Dendritic cell treated with granulocyte-macrophage colony-stimulating factor and Interleukin-4, amounts not matched to agents 40 ng/mL and 50 ng/mL, for 4 days (primary cell): ENCODE results near the gene ZC3H7A.
A peak's percentile ranks its signal among the peaks of the same experiment; 100 is the strongest.

Experiments
- H3K27ac Mint-ChIP-seq: one replicate; pipeline ENCODE4 v1.8.0; 2022; ENCODE audit warnings: mild to moderate bottlenecking, mixed read lengths
- H3K27me3 Mint-ChIP-seq: one replicate; pipeline ENCODE4 v1.8.0; 2022; ENCODE audit warnings: mild to moderate bottlenecking, mixed read lengths
- H3K36me3 Mint-ChIP-seq: one replicate; pipeline ENCODE4 v1.8.0; 2022; ENCODE audit warnings: low read depth, mixed read lengths
- H3K4me1 Mint-ChIP-seq: one replicate; pipeline ENCODE4 v1.8.0; 2022; ENCODE audit warnings: low read depth, mixed read lengths
- H3K4me3 Mint-ChIP-seq: one replicate; pipeline ENCODE4 v1.8.0; 2022; ENCODE audit warnings: mild to moderate bottlenecking, moderate library complexity, mixed read lengths
- H3K9me3 Mint-ChIP-seq: one replicate; pipeline ENCODE4 v1.8.0; 2022; ENCODE audit warnings: mixed read lengths
- intact Hi-C: fragments of 100-400 bp; cut with micrococcal nuclease; formaldehyde crosslinking; loops from one replicate; pipeline ENCODE4 v1.15.0; 2022

Gene ZC3H7A

DNA sequence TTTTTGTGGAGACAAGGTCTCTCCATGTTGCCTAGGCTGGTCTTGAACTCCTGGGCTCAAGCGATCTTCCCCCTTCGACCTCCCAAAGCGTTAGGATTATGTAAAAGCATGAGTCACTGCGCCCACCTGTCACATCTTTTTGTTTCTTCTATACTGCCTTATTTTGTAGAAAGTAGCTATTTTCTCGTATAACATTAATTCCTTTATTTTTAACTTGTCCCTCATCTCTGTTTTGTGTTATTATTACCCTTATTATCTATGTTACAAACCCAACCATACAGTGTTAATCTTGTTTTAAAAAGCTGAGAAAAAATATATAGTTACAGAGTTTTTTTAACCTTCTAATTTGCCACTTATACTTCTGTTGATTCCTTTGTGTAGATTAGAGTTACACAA, 53.0 kb downstream of the ZC3H7A start:
- intact Hi-C loops = loop anchor here (5.0 kb wide), 2 partner anchors 38 to 53 kb away; partner anchors contain the start of gene ZC3H7A
- Mint-ChIP-seq H3K9me3 (no peaks in the 10 kb centered on the region), H3K27me3 (no peaks in the 10 kb centered on the region), H3K4me1 (peaks cover 50% of the 10 kb centered on the region), H3K27ac (peak overlapping the region; percentile 96), H3K4me3 (peak overlapping the region; percentile 92), H3K36me3 (peaks cover 44% of the 10 kb centered on the region)

DNA sequence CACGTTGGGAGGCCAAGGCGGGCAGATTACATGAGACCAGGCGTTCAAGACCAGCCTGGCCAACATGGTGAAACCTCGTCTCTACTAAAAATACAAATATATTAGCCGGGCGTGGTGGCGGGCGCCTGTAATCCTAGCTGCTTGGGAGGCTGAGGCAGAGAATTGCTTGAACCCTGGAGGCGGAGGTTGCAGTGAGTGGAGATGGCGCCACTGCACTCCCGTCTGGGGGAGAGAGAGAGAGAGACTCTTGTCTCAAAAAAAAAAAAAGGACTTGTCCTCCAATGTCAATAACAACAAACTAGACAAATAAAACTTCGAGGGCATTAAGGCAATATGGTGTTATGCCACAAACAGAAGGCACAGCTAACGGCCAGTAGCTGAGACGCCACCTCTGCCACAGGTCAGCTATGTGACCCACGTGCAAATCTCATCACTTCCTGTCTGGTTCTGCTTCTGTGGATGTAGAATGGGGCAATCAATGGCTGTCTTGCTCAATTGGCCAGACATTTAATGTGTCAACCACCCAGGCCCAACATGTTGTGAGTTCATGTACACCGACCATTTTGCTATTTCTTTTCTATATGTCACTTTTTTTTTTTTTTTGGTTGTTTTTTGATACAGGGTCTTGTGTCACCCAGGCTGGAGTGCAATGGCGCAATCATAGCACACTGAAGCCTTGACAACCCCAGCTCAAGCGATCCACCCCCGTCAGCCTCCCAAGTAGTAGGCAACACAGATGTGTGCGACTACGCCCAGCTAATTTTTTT, 53.6 kb downstream of the ZC3H7A start:
- peak overlapping the region; percentile 96 for H3K27ac Mint-ChIP-seq
- H3K4me1 Mint-ChIP-seq = peaks cover 54% of the 10 kb centered on the region

GRCh38 chr16:11742536-11743307, 54.3 kb downstream of the ZC3H7A start, which contains the start of gene TXNDC11:
Gene TXNDC11 (minus strand): TSS chr16:11742857. CDS start chr16:11742730, 127 bp downstream.
- Mint-ChIP-seq H3K27ac (peak within 1 kb of the TSS; percentile 96), H3K4me3 (peak within 1 kb of the TSS; percentile 92), H3K36me3 (peaks cover 42% of the 10 kb centered on the region), H3K9me3 (no peaks in the 10 kb centered on the region), H3K4me1 (peaks cover 54% of the 10 kb centered on the region), H3K27me3 (no peaks in the 10 kb centered on the region)
- intact Hi-C loops = loop anchor here (5.0 kb wide), 2 partner anchors 40 to 55 kb away; partner anchors contain the start of gene ZC3H7A

More for the DNA sequence above, 53.6 kb downstream of the ZC3H7A start:
- peaks cover 43% of the 10 kb centered on the region for H3K36me3 Mint-ChIP-seq
- no peaks in the 10 kb centered on the region for H3K9me3 Mint-ChIP-seq
- intact Hi-C loops = loop anchor here (5.0 kb wide), 2 partner anchors 39 to 54 kb away; partner anchors contain the start of gene ZC3H7A
- peak overlapping the region; percentile 92 for H3K4me3 Mint-ChIP-seq
- no peaks in the 10 kb centered on the region for H3K27me3 Mint-ChIP-seq

GRCh38 chr16:11742093-11742535, 54.9 kb downstream of the ZC3H7A start:
- Mint-ChIP-seq H3K27ac (peak overlapping the region; percentile 96), H3K36me3 (peaks cover 42% of the 10 kb centered on the region), H3K4me3 (peak overlapping the region; percentile 92), H3K9me3 (no peaks in the 10 kb centered on the region), H3K27me3 (no peaks in the 10 kb centered on the region), H3K4me1 (peaks cover 59% of the 10 kb centered on the region)
- intact Hi-C loops = loop anchor here (5.0 kb wide), 2 partner anchors 40 to 55 kb away; partner anchors contain the start of gene ZC3H7A

GRCh38 chr16:11740567-11740966, 56.5 kb downstream of the ZC3H7A start:
- H3K4me3 Mint-ChIP-seq = peak overlapping the region; percentile 56
- H3K9me3 Mint-ChIP-seq = no peaks in the 10 kb centered on the region
- H3K27ac Mint-ChIP-seq = peak overlapping the region; percentile 96
- no peaks in the 10 kb centered on the region for H3K27me3 Mint-ChIP-seq
- H3K36me3 Mint-ChIP-seq = peaks cover 53% of the 10 kb centered on the region
- peaks cover 69% of the 10 kb centered on the region for H3K4me1 Mint-ChIP-seq
- intact Hi-C loops = loop anchor here (5.0 kb wide), 2 partner anchors 42 to 57 kb away; partner anchors contain the start of gene ZC3H7A

- peaks cover 69% of the 10 kb centered on the region for H3K36me3 Mint-ChIP-seq
- no peak overlapping the region for H3K27ac Mint-ChIP-seq
- intact Hi-C loops = no loop called here
- no peaks in the 10 kb centered on the region for H3K27me3 Mint-ChIP-seq
- no peaks in the 10 kb centered on the region for H3K9me3 Mint-ChIP-seq
- peak overlapping the region; percentile 23 for H3K4me3 Mint-ChIP-seq
- H3K4me1 Mint-ChIP-seq = peaks cover 73% of the 10 kb centered on the region
These were observed 58.1 kb downstream of the ZC3H7A start for GRCh38 chr16:11738742-11739544.

DNA sequence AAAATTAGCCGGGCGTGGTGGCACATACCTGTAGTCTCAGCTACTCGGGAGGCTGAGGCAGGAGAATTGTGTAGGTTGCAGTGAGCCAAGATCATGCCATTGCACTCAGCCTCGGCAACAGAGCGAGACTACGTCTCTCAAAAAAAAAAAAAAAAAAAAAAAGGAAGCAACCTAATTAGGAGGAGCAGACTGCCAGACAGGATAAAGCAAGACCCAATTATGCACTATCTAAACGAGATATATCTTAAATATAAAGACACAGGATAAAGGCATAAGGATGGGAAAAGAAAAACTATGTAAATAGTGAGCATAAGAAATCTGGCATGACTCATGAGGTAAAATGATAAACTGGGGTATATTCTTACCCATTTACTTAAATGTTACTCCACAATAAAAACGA, 59.3 kb downstream of the ZC3H7A start:
- peaks cover 78% of the 10 kb centered on the region for H3K36me3 Mint-ChIP-seq
- intact Hi-C loops = no loop called here
- H3K4me3 Mint-ChIP-seq = peak overlapping the region; percentile 30
- peak overlapping the region; percentile 23 for H3K27ac Mint-ChIP-seq
- H3K27me3 Mint-ChIP-seq = no peaks in the 10 kb centered on the region
- H3K4me1 Mint-ChIP-seq = peaks cover 67% of the 10 kb centered on the region
- no peaks in the 10 kb centered on the region for H3K9me3 Mint-ChIP-seq

DNA sequence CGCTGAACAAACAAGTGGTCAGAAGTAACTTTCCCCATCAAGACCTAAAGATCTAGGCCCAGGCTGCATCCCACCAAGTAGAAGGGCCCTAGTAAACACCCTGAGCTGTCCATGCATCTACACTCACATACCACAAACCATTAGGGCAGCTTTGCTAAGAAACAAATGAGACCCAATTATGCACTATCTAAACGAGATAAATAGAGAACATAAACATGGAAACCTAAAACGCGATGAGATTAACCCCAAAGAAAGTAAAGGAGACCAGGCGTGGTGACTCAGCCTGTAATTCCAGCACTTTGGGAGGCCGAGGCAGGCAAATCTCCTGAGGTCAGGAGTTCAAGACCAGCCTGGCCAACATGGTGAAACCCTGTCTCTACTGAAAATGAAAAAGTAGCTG, 60.2 kb downstream of the ZC3H7A start:
- Mint-ChIP-seq H3K27ac (no peak overlapping the region), H3K27me3 (no peaks in the 10 kb centered on the region), H3K36me3 (peaks cover 78% of the 10 kb centered on the region), H3K4me3 (no peak overlapping the region), H3K4me1 (peaks cover 66% of the 10 kb centered on the region), H3K9me3 (no peaks in the 10 kb centered on the region)
- intact Hi-C loops = no loop called here

GRCh38 chr16:11735787-11736186, 61.3 kb downstream of the ZC3H7A start:
- H3K4me3 Mint-ChIP-seq = no peak overlapping the region
- H3K4me1 Mint-ChIP-seq = peaks cover 61% of the 10 kb centered on the region
- peaks cover 80% of the 10 kb centered on the region for H3K36me3 Mint-ChIP-seq
- no peaks in the 10 kb centered on the region for H3K27me3 Mint-ChIP-seq
- H3K27ac Mint-ChIP-seq = no peak overlapping the region
- intact Hi-C loops = no loop called here
- H3K9me3 Mint-ChIP-seq = no peaks in the 10 kb centered on the region

DNA sequence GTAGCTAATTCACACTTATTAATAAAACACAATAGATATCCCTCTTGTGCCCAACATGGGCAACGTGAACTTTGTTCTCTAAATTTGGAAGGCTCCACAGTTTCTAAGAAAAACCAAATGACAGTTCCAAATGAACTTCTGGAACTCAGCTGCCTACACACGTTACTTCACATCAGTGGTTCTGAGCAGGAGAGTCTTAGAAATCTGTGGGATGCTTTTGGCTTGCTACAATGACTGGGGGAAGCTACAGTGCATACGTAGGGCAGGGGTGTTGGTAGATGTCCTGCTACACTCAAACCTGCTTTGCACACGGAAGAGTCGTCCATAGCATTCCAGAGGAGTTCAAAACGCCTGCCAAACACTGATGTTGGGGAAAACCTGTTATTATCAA, 62.4 kb downstream of the ZC3H7A start:
- Mint-ChIP-seq H3K4me1 (peaks cover 58% of the 10 kb centered on the region), H3K9me3 (no peaks in the 10 kb centered on the region), H3K27me3 (no peaks in the 10 kb centered on the region), H3K36me3 (peaks cover 91% of the 10 kb centered on the region), H3K4me3 (no peak overlapping the region), H3K27ac (no peak overlapping the region)
- intact Hi-C loops = no loop called here

- H3K9me3 Mint-ChIP-seq = no peaks in the 10 kb centered on the region
- H3K36me3 Mint-ChIP-seq = peaks cover 96% of the 10 kb centered on the region
- no peaks in the 10 kb centered on the region for H3K27me3 Mint-ChIP-seq
- no peak overlapping the region for H3K27ac Mint-ChIP-seq
- H3K4me3 Mint-ChIP-seq = no peak overlapping the region
- peaks cover 55% of the 10 kb centered on the region for H3K4me1 Mint-ChIP-seq
- intact Hi-C loops = no loop called here
These were observed 62.9 kb downstream of the ZC3H7A start for GRCh38 chr16:11734025-11734652.

DNA sequence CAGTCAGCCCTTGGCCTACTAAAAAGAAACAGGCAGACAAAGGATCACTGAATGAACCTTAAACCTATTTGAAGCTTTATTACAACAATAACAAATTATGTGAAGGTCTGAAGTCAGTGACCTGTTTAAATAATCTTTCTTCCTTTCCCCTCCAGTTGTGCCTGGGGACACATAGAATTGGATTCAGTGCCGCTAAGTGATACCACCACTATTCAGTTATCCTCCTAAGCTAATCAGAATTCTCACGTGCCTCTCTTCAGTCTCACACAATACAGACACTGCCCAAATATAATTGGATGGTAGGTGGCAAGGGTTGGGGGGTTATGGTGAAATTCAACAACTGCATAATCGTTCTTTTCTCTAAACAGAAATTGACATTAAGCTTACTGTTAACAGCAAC, 65.8 kb downstream of the ZC3H7A start:
- intact Hi-C loops = no loop called here
- Mint-ChIP-seq H3K4me1 (peaks cover 37% of the 10 kb centered on the region), H3K9me3 (no peaks in the 10 kb centered on the region), H3K36me3 (peaks cover 100% of the 10 kb centered on the region), H3K27ac (no peak overlapping the region), H3K4me3 (no peak overlapping the region), H3K27me3 (no peaks in the 10 kb centered on the region)

DNA sequence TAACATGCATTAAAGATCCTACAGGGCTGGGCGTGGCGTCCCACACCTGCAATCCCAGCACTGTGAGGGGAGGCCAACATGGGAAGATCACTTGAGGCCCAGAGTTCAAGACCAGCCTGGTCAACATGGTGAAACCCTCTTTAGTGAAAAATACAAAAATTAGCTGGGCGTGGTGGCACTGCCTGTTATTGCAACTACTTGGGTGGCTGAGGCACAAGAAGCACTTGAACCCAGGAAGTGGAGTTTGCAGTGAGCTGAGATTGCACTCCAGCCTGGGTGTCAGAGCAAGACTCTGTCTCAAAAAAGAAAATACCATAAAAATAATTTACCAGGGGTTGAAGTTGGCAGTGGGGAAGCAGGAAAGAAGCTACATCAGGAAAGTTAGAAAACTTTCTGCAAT, 67.3 kb downstream of the ZC3H7A start:
- Mint-ChIP-seq H3K4me3 (no peak overlapping the region), H3K27me3 (no peaks in the 10 kb centered on the region), H3K27ac (no peak overlapping the region), H3K36me3 (peaks cover 100% of the 10 kb centered on the region), H3K4me1 (peaks cover 27% of the 10 kb centered on the region), H3K9me3 (no peaks in the 10 kb centered on the region)
- intact Hi-C loops = no loop called here
